ENCODE results near the gene RASD2. TPM values are rescaled to one million over a fixed set of nuclear protein-coding genes. Genes with fewer than 3 reads are reported as not detected.

RASD2 gene
- total and polyA plus RNA-seq, 2 experiments from 2014 or later: 1.2 to 3.6 TPM

DNA sequence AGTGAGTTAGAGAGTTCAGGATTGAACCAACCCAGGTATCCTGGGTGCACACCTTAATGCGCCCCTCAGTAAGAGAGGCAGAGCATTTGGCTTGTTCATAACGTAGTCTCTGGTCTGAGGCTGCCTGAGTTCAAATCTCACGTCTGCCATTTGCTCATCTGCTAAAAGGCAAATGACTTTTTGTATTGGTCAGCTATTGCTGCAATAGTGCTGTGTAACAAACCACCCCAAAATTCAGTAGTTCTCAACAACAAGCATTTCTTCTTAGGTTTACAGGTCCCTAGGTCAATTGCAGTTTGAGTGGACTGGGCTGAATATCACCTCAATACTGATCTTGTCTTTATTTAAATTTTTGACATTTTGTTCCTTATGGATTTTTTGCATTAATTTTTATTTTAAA is 18.1 kb downstream of the RASD2 start:
- H2AFZ ChIP-seq: no peak overlapping the region

More for the DNA sequence above, 18.1 kb downstream of the RASD2 start:
- H3K9me2 ChIP-seq (ENCODE audit: insufficient read depth): no peaks in the 10 kb centered on the region
- Mint-ChIP-seq H3K4me1 (peaks cover 19% of the 10 kb centered on the region), H3K4me3 (no peak overlapping the region), H3K27me3 (ENCODE audit: insufficient read depth, low read depth, poor library complexity) (peaks cover 18% of the 10 kb centered on the region), H3K36me3 (ENCODE audit: low read depth) (no peaks in the 10 kb centered on the region), H3K27ac (no peak overlapping the region), H3K9me3 (no peaks in the 10 kb centered on the region; the same call in 2 of the 3 replicates)
- H3K4me3 ChIP-seq: no peak overlapping the region
- H3K27me3 ChIP-seq (ENCODE audit: insufficient read depth): no peaks in the 10 kb centered on the region
- ATAC-seq (no peak), DNase-seq (ENCODE audit: low spot score) (no peak)
- no peaks in the 10 kb centered on the region for H3K79me2 ChIP-seq (replicated peaks; ENCODE audit: insufficient read depth)
- H3K27ac ChIP-seq (ENCODE audit: low read depth): no peak overlapping the region
- no peak overlapping the region for H3K4me2 ChIP-seq
- H3K36me3 ChIP-seq (ENCODE audit: insufficient read depth): no peaks in the 10 kb centered on the region
- TF ChIP-seq, protein P1, sequence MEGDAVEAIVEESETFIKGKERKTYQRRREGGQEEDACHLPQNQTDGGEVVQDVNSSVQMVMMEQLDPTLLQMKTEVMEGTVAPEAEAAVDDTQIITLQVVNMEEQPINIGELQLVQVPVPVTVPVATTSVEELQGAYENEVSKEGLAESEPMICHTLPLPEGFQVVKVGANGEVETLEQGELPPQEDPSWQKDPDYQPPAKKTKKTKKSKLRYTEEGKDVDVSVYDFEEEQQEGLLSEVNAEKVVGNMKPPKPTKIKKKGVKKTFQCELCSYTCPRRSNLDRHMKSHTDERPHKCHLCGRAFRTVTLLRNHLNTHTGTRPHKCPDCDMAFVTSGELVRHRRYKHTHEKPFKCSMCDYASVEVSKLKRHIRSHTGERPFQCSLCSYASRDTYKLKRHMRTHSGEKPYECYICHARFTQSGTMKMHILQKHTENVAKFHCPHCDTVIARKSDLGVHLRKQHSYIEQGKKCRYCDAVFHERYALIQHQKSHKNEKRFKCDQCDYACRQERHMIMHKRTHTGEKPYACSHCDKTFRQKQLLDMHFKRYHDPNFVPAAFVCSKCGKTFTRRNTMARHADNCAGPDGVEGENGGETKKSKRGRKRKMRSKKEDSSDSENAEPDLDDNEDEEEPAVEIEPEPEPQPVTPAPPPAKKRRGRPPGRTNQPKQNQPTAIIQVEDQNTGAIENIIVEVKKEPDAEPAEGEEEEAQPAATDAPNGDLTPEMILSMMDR (conservative IDR thresholded peaks at IDR 0.05; ENCODE audit: low read depth in 2 of 2): no peak
- no peak for TF ChIP-seq CREB1 (CRISPR knock-in tag; IDR thresholded peaks at IDR 0.05; ENCODE audit: low read depth)
- no peak for TF ChIP-seq NANOG (IDR thresholded peaks at IDR 0.05; ENCODE audit: borderline replicate concordance)
- TF ChIP-seq STAT1 (IDR thresholded peaks at IDR 0.05; ENCODE audit: unreplicated experiment): no peak
- TF ChIP-seq EZH2phosphoT487 (IDR thresholded peaks at IDR 0.05; ENCODE audit: unreplicated experiment): no peak
- no peak for TF ChIP-seq POLR2AphosphoS5 (IDR thresholded peaks at IDR 0.05; ENCODE audit: low read depth)
- no peak for TF ChIP-seq ZNF331 (CRISPR knock-in tag; IDR thresholded peaks at IDR 0.05; ENCODE audit: low read depth)
- TF ChIP-seq ETS1 (IDR thresholded peaks at IDR 0.05): no peak
- no peak for TF ChIP-seq JUNB (IDR thresholded peaks at IDR 0.05; ENCODE audit: unreplicated experiment)
- TF ChIP-seq, protein P2, sequence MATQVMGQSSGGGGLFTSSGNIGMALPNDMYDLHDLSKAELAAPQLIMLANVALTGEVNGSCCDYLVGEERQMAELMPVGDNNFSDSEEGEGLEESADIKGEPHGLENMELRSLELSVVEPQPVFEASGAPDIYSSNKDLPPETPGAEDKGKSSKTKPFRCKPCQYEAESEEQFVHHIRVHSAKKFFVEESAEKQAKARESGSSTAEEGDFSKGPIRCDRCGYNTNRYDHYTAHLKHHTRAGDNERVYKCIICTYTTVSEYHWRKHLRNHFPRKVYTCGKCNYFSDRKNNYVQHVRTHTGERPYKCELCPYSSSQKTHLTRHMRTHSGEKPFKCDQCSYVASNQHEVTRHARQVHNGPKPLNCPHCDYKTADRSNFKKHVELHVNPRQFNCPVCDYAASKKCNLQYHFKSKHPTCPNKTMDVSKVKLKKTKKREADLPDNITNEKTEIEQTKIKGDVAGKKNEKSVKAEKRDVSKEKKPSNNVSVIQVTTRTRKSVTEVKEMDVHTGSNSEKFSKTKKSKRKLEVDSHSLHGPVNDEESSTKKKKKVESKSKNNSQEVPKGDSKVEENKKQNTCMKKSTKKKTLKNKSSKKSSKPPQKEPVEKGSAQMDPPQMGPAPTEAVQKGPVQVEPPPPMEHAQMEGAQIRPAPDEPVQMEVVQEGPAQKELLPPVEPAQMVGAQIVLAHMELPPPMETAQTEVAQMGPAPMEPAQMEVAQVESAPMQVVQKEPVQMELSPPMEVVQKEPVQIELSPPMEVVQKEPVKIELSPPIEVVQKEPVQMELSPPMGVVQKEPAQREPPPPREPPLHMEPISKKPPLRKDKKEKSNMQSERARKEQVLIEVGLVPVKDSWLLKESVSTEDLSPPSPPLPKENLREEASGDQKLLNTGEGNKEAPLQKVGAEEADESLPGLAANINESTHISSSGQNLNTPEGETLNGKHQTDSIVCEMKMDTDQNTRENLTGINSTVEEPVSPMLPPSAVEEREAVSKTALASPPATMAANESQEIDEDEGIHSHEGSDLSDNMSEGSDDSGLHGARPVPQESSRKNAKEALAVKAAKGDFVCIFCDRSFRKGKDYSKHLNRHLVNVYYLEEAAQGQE (IDR thresholded peaks at IDR 0.05; ENCODE audit: unreplicated experiment): no peak
- no peak for TF ChIP-seq ZNF114 (CRISPR knock-in tag; IDR thresholded peaks at IDR 0.05)
- TF ChIP-seq EZH2 (IDR thresholded peaks at IDR 0.05; ENCODE audit: low read depth, unreplicated experiment): no peak
- TF ChIP-seq ZNF462 (CRISPR knock-in tag; IDR thresholded peaks at IDR 0.05): no peak
- peaks cover 14% of the 10 kb centered on the region for H3K4me1 ChIP-seq (ENCODE audit: insufficient read depth)
- H3F3A ChIP-seq (replicated peaks; ENCODE audit: low read depth): no peaks in the 10 kb centered on the region
- no peaks in the 10 kb centered on the region for H4K20me1 ChIP-seq (replicated peaks; ENCODE audit: insufficient read depth)

All from GM23338 (cell line).